Testis (tissue), 2 donors: ENCODE results near the gene FAF1.

Source experiments
- POLR2A ChIP-seq: fragments of 450-650 bp; IDR thresholded peaks from one replicate; pipeline ENCODE4 v1.6.1; 2017; ENCODE audit warnings: antibody characterized with exemption, mild to moderate bottlenecking, moderate library complexity
- TF ChIP-seq, protein P1 (sequence below), 3 experiments: fragments of 450-650 bp in 2 of 3; fragments of 200-600 bp in 1 of 3; sonication (generic) in 1 of 3; IDR thresholded peaks; one replicate each; pipeline ENCODE4 v1.5.1; 2016 to 2019; ENCODE audit warnings: antibody characterized with exemption in 3 of 3, mild to moderate bottlenecking in 2 of 3, moderate library complexity in 1 of 3

DNA sequence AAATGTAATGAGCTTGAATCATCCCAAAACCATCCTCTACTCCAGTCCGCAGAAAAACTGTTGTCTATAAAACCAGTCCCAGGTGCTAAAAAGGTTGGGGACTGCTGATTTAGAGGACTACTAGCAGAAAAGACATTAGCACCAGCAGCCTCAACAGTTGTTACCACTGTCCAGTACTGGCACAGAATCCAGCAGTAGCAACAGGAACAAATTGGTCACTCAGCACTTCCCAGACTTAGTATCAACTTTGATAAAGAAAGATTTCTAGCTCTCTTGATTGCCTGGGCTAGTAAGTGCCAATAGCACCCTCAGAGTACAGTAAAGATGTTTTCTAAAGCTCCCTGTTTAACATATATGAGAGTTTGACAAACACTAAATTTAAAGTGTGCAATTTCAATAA, 127.9 kb downstream of the FAF1 start:
- TF ChIP-seq, protein P1, sequence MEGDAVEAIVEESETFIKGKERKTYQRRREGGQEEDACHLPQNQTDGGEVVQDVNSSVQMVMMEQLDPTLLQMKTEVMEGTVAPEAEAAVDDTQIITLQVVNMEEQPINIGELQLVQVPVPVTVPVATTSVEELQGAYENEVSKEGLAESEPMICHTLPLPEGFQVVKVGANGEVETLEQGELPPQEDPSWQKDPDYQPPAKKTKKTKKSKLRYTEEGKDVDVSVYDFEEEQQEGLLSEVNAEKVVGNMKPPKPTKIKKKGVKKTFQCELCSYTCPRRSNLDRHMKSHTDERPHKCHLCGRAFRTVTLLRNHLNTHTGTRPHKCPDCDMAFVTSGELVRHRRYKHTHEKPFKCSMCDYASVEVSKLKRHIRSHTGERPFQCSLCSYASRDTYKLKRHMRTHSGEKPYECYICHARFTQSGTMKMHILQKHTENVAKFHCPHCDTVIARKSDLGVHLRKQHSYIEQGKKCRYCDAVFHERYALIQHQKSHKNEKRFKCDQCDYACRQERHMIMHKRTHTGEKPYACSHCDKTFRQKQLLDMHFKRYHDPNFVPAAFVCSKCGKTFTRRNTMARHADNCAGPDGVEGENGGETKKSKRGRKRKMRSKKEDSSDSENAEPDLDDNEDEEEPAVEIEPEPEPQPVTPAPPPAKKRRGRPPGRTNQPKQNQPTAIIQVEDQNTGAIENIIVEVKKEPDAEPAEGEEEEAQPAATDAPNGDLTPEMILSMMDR (IDR thresholded peaks at IDR 0.05): no peak
- TF ChIP-seq POLR2A: no peak
